GM19372 (cell line): ENCODE results near the gene NCAM1.

Experiments
- ATAC-seq: cut with Tn5 transposase; IDR thresholded peaks from one replicate; pipeline ENCODE4 v1.9.1; 2021; ENCODE audit warnings: mild to moderate bottlenecking, low read depth, moderate library complexity; ENCODE audit not compliant: unreplicated experiment

NCAM1 gene

DNA sequence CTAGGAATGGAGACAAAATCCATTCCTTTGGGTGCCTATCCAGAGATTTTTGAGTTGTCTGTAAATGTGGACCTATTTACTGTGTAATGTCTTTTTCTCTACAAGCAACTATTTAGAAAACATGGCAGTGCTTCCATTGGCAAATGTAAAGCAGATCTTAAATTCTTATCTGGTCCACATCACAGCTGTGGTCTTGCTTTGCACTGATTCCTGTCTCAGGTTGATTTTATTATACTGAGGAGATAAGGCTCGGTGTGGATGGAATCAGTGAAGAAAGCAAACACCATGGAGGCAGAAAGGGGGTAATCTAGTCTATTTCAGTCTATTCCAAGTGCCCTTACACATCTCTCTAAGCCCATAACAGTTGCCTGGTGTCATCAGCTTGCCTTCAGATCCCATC, 160.5 kb downstream of the NCAM1 start:
- ATAC-seq: no peak

DNA sequence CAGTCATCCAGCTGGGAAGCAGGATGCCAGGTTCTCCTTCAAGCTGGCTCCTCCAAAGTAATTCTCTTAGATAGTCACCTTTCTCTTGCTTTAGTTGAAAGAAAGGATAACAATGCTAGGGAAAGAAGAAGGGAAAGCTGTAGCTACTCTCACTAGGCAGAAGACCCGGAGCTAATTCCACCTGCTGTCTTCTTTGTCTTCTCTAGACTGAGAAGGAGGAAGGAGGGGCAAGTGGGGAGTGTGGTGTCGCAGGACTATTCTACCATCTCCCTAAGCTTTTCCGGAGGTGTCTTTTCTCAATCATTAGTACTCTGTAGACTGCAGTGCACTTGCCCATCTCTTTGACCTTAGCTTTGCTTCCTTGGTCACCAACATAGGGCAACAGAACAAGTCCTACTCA, 162.8 kb downstream of the NCAM1 start:
- no peak for ATAC-seq

DNA sequence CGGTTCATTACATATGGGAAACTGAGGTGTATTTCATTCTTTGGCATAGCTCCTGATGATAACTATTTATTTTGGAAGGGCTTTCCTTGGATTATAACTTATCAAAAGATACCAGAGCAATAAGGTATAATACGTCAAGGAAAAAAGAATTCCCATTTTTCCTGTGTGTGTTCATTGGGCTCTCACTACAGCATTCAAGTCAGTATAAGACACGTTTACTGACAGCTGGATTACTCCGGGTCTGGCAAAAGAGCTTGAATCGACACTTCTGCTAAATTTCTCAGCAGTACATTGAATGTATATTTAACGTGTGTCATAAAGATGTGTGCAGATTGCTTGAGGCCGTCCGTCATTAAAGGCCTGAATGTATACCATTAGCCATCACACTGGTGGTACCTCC, 163.4 kb downstream of the NCAM1 start:
- no peak for ATAC-seq

DNA sequence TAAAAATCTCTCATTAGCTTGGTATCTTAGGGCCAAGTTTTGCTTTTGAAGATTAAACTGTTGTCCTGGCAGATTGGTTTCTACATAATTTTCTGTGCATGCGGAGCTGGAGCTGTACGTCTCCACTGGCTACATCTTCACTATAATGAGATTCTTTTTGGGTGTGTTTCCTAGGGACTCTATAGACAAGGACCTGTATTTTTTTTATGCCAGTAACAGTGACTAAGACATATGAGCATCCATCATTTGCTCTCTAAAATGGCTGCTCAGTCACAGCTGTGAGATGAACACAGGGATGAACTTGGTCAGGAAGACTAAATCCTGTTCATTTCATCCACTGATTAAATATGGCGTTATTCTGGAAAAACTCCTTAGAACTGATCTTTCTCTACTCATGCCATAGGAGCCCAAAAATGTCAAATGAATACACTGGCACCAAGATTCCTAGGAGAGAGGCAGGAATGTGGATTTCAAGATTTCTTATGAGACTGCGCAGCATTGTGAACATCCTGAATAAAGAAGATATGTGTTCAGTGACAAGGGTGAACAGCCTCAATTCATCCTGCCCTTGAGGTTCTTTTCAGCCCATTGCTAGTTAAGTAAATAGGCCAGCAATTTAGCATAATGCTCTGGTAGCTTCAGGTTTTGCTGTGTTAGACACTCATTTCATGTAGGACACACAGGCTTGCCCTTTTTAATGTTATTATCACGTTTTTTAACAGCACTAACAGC, 168.2 kb downstream of the NCAM1 start:
- no peak for ATAC-seq

DNA sequence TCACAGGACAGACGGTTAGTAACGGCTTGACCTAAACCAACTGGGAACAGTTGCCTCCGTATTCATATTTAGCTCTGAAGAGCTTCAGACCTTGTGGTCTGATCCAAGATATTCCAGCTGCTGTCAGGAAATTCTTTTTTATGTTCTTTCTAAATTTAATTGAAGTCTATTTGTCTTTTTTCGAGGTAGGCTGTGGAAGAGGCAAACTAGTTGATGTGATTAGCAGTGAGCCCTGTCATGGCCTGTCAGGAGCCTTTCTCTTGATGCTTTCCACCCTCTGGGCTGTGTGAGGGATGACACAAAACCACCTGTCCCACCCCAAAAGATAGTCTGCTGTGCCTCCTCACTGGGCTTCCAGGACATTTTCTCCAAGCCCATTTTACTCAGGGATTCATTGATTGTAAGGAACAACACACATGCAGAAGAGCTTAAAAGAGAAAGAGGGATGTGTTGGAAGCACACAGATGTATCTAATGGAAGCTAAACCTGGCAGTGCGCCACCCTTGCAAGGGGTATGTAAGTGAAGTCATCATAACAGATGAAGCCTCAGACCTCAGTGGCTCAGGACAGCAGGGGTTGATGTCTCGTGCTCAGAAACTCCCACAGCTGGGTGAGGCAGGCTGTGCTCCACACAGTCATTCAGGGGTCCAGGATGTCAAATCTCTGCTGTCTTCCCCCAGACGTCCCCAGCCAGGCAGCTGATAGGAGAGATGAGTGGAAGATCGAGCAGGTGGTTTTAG, 170.0 kb downstream of the NCAM1 start:
- no peak for ATAC-seq

DNA sequence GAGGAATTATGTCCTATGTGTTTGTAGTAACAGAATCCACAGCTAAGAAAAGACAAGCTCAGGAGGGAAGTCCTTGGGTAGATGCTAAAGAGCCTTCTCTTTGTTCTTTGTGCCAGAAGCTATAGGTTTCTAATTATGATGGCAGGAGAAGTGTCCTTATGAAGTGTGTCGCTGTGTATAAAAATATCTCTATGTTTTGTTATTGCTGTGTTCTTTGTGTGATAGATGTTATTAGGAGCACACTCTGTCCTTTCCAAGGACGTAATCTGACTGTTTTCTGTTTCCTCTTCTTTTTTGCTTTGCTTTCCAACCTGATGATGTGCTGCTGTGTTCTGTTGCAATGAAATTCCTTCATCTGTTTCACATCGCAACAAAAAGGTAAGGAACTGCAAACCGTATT, 171.9 kb downstream of the NCAM1 start:
- no peak for ATAC-seq

DNA sequence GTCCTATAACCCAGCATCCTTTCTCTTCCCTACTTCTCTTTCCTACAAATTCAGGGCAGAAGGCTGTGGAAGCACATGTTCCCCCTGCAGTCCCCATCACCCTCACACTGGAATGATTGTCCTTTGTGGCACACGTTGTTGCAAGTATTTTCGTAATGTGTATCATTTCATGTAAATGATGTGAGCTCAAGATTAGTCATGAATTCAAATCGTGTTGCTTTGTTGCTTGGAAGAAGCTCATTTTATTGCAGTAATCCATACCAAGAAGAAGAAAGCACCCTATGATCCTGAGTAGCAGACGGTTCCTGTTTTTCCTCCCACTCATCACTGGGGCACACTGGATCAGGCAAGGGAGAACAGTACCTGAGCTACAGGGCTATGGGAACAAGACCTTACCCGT, 173.4 kb downstream of the NCAM1 start:
- ATAC-seq: no peak

DNA sequence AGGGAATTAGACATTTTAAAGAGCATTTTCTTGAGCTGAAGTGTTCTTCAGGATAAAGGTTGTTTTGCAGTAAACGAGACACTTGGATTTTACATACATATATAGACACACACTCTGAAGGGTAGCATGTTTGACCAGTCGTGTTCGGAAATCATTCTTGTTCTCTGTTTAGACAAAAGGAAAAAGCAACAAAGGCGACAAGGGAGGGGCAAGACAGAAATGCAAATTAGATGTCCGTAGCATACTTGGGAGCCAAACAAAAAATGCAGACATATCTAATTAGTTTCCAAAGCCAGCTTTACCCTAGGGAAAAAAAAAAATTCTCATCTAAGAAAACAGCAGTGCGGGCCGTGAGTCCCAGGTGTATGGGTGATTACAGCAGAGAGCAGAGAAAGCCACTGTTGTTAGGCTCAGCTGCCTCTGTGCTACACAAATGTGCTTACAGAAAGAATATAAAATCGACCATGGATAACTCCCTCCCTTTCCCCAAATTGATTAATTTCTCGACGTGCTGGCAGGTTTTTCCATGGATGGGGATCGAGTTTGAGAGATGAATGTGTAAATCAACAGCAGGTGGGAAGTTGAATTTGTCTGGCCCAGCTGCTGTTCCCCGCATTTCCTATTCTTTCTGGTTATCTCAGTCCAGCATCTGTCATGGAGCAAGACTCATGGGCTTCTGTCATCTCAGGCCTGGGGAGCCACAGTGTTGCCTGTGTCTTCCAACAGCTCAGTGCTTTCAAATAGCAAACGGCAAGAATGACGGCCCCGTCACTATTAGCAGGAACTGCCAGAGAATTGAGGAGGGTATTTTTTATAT, 176.7 kb downstream of the NCAM1 start:
- no peak for ATAC-seq

DNA sequence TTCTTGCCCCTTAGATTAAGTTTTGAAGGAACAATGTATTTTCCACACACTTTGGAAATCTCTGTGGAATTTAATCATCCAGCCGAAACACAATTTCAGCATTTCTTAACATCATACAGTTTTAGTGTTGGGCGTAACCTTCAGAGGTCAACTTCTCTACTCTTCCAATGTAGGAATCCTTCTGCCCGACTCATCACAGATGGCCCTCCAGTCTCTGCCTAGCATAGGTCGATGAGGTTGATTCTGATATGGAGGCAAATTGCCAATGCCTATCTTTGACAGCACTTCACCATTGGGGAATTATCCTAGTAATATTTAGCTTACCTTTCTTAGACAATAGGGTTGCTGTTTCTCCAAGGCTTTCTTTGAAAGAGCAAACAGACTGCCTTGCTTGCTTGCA, 177.5 kb downstream of the NCAM1 start:
- no peak for ATAC-seq

DNA sequence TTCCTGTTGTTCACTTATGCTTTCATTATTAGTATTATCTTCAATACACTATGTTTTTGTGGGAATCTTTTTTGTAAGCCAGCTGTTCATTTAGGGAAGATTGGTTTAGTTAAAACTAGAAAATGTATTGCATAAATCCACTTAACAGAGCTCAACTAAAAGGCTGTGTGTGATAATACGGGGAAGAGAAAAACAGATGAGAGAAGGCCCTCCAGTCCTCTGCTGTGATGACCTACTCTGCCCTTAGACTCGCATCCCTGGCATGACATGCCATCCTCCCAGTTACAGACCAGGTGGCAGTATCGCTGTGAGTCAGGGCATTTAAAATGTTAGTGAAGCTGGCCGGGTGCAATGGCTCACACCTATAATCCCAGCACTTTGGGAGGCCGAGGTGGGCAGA, 179.8 kb downstream of the NCAM1 start:
- no peak for ATAC-seq

DNA sequence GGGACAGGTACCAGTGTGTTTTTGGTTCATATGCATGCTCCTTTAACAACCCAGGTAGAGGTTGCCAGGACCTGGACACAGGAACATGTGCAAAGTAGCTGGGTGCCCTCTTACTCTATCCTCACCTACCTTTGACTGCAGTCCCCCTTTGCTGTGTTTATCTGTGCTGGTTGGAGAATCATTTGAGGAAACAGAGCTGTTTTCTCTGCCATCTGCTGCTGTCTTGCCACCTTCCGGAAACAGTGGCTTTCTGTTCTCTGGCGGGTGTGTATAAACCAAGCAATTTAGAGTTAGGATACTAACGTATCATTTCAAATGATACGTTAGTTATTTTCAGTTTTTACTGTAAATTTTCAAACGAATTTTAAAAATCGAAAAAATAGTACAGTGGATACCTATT, 181.3 kb downstream of the NCAM1 start:
- ATAC-seq: no peak

DNA sequence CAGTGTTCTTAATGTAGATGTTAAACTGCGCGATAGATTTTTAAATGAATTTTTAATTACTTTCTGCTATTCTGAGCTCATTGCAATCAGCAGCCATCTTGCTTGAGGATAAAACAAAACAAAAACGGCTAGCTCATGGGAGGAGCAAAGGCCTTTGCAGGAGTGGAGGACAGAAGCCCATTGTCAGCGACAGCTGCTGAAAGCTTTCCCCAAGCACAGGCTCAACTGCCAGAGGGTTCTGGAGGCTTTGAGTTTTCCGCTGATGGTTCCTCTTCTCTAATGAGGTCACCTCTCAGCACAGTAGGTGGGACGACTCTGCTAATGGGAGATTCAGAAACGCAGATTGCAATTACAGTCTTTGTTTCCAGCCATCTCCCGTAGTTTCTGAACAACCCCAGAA, 186.0 kb downstream of the NCAM1 start:
- ATAC-seq: no peak

DNA sequence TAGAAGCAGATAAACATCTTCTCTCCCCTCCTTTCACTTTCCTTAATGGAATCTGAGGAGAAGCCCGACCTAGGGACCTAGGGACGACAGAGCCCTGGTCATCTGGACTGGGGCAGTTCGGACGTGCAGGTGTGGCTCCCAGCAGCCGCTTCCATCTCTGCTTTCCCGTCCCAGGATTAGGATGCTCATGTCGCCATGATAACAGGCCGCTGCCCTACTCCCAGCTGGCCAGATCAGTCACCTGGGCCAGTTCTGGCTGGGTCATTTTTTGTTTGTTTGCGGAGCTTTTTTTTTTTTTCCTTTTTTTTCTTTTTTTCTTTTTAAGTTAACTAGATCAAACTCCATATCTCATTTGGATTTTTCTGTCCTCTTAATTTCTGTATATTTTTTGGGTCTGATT, 186.9 kb downstream of the NCAM1 start:
- no peak for ATAC-seq

DNA sequence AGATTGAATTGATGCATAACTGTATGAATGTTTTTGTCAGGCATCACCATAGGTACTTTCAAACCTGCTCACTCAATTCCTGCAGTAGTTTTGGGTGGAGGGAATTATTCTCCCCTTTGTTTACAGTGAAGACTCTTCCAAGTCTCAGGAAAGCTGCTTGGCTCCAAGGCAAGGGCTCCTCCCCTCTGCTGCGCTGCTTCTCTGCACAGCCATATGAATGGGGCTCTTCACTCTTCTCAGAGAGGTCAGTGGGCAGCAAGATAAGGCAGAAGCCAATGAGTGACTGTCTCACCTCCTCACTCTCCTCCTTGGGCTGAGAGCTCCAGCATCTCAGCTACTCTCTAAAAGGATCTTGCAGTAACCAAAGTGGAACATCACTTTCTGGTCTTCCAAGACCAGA, 187.4 kb downstream of the NCAM1 start:
- ATAC-seq: no peak

DNA sequence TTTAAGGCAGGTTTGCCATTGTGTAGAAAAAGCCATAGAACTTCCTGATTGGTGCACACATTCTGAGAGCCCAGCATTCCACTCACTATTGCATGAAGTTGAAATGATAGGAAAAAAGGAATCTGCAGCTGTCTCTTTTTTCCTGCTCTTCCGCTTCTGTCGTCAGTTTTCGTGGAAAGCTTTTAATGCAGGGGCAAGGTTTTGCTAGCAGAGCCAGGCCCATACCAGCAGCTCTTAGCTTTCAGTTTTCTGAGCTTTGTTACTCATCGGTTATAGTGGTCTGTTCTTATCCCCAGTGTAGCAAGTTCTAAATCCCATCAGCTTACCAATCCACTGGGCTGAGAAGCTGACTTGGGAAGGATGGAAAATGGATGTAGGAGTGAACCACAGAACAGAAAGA, 190.3 kb downstream of the NCAM1 start:
- ATAC-seq: no peak

DNA sequence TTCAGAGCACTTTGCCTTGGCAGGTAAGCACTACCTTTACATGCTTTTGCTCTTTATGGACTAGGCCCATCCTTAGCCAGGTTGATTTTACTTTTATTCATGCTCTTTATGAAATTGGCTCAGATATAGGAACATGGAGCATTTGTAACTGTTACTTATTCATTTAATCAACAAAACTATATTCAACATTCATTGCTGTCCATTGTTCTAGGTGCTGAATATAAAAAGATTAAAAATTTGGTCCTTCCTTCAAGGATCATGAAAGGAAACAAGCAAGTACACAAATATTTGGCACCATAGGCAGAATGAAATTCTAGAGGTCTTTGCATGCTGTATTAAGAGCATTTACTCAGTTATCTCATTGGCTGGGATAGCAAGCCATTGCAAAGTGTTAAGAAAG, 191.3 kb downstream of the NCAM1 start:
- no peak for ATAC-seq

DNA sequence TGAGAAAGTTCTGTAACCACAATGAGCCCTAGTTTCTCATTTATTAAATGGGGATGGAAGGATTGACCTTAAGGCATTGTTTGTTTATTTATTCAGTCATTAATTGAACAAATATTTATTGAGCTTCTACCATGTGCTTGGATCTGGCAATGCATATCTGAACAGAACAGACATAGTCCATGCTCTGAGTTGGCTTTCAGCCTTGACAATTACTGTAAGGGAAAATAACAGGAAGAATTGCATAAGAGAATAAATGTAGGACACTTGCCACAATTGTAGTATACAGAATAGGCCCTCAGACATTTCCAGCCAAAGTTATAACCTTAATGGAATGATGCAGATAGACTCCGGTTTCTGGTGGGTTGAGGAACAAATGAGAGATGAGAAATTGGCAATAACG, 192.6 kb downstream of the NCAM1 start:
- ATAC-seq: no peak

DNA sequence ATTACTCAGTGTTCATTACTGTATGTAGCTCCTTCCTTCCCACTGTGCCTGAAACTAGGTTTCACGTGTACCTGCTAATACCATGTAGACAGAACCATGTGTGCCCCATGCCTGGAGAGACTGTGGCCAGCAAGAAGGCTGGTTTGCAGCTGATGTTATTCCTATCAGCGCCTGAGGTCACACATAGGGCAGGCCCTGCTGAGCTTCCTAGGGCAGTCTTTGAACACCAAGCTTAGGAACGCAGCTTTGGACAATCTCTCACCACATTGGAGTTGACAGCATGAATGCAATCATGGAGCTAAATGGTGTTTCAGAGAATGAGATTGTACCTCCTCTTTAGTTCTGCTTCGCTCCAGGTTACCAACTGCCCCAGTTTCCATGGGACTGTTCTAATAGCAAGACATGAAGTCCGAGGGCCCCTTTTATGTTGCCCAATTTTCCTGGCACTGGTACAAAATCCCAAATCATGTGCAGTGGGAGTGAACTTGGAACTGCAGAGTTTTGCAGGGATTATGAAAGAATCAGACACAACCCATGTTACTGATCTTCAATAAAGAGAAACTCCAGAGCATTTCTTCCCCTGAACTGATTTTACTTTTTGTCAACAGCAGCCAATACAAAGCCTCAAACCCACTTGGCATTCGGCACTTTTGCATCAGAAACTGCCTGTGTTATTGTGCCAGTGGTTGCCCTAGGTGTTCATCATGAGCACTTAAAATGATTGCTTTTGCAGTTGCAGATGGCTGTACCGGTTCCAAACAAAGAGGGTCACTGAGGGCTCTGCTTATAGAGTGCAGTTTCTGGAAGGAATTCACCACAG, 199.0 kb downstream of the NCAM1 start:
- no peak for ATAC-seq

DNA sequence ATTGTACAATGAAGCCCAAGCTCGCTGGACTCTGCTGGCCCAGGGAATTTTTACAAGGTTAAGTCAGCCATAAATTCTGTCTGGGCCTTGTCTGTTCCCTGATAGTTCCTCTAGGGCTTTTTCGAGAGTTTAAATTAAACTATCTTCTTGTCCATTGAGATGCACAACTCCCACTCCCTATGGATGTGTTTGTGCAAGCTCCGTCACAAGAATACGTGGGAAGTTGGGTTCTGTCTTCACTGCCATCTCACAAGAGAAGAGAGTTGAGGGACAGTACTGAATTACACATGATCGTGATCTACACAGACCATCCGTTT, 199.5 kb downstream of the NCAM1 start:
- ATAC-seq: no peak

DNA sequence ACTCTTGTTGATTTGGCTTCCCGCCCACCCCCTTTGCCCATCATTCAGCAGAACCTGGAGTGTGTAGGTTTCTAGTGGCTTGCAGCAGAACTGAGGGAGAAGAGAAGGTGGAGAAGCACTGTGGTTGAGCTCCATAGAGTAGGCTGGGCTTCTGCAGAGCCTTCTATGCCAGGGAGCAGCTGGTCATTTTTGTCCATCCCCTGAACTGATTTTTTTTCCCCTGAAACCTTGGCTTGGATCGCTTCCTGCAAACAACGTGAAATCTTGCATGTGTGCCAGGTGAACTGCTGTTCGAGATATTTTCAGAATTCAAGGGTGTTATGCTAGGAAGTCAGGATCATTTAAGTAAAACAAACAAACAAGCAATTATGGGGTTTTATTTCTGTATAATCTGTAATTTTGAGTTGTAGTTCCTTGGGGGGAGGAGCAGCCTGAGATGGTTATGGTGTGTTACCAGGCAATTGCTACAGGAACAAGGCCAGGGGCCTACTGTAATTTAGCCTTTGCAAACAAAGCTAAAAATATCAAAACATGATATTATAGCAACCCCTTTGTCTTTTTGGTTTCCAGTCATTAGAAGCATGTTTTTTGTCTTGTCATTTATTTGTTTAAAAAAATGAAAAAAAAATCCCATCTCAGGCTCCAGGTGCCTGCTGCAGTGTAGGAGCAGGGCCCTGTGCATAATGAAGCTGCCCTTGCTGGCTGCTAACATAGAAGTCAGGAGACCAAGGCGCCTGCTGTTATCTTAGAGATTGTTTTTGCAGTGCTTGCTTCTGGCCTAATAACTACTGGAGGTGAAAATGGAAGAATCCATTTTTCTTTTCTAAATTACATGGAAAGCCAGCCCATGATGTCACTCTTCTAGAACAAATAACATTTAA, 200.7 kb downstream of the NCAM1 start:
- no peak for ATAC-seq
